AG09309 (cell line): ENCODE measurements around the gene SYNDIG1.

Experiments
- DNase-seq: peaks from one replicate; pipeline ENCODE4 v3.0.0-alpha.2; 2010; ENCODE audit warnings: low read depth
- H3K4me3 ChIP-seq: 2 replicates; pipeline ENCODE4 v1.5.1; 2011; ENCODE audit warnings: mild to moderate bottlenecking, low read depth, low read length, moderate library complexity; ENCODE audit not compliant: control insufficient read depth
- TF ChIP-seq, protein P1 (sequence below): IDR thresholded peaks from 2 replicates; pipeline ENCODE4 v1.5.1; 2011; ENCODE audit warnings: mild to moderate bottlenecking, low read depth, low read length, inconsistent platforms; ENCODE audit not compliant: insufficient read depth, control insufficient read depth; ENCODE audit errors: missing control alignments

Gene SYNDIG1

DNA sequence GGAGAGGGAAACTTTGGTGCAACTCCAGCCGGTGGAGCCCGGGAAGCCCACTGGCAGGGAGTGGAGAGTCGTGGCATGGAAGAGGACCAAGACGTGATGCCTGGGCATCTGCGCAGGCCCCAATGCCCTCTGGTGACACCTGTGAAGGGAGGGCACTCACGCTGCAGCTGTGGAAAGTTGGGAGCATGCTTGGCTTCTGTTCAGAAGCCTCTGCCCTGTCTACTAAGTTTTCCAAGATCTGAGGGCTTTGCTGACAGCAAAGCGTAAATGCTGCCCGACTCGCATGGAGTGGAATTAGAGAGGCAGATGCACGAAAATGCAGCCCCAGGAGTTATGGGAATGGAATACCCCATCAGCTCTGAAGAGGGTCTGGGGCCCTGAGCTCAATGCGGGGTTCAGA, 75.7 kb downstream of the SYNDIG1 start:
- TF ChIP-seq, protein P1, sequence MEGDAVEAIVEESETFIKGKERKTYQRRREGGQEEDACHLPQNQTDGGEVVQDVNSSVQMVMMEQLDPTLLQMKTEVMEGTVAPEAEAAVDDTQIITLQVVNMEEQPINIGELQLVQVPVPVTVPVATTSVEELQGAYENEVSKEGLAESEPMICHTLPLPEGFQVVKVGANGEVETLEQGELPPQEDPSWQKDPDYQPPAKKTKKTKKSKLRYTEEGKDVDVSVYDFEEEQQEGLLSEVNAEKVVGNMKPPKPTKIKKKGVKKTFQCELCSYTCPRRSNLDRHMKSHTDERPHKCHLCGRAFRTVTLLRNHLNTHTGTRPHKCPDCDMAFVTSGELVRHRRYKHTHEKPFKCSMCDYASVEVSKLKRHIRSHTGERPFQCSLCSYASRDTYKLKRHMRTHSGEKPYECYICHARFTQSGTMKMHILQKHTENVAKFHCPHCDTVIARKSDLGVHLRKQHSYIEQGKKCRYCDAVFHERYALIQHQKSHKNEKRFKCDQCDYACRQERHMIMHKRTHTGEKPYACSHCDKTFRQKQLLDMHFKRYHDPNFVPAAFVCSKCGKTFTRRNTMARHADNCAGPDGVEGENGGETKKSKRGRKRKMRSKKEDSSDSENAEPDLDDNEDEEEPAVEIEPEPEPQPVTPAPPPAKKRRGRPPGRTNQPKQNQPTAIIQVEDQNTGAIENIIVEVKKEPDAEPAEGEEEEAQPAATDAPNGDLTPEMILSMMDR, result no peak
- H3K4me3 ChIP-seq, result no peak overlapping the region
- no peak for DNase-seq

DNA sequence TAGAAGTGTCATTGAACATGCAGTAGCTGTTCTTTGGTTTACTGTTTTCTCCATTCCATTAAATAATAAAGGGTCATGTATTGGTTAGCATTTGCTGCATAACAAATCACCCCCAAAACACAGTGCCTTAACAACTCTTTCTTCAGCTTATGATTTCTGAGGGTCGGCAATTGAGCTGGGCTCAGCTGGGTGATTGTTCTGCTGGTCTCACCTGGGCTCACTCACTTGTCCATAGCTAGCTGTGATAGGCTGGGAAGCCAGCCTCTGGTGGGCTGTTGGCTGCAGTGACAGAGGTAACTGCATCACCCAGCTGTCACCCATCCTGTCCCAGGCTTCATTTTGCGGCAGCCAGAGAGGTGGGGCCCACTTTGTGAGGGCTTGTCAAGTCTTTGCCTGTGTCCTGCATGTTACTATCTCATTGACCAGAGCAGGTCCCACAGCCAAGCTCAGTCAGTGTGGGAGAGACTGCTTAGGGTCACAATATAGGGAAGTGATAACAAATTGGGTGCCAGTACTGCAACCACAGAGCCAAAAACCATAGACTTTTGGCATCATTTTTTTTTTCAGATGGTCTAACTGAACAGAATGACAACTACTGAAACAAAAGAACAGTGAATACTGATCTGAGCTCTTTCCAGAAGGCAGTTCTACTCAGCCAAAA, 76.9 kb downstream of the SYNDIG1 start:
- H3K4me3 ChIP-seq, result no peak overlapping the region
- no peak for DNase-seq
- TF ChIP-seq, protein P1, result no peak

DNA sequence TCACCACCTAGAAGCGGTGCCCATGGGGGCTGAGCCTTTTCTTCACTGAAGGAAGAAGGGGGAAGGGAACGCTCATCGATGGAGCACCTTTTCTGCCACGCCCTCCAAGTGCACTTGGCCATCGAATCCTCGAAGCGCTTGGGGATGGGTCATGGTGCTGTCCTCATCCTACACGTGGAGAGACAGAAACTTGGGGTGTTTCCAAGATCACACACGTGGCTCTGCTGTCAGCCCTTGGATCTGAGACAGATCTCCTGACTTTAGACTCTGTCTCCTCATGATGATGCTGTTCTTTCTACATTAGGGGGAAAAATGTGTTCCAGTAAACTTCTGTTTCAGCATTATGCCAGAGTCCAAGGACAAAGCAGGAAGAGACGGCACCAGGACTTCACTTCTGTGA, 78.5 kb downstream of the SYNDIG1 start:
- DNase-seq, result no peak
- TF ChIP-seq, protein P1, result no peak
- H3K4me3 ChIP-seq, result no peak overlapping the region

DNA sequence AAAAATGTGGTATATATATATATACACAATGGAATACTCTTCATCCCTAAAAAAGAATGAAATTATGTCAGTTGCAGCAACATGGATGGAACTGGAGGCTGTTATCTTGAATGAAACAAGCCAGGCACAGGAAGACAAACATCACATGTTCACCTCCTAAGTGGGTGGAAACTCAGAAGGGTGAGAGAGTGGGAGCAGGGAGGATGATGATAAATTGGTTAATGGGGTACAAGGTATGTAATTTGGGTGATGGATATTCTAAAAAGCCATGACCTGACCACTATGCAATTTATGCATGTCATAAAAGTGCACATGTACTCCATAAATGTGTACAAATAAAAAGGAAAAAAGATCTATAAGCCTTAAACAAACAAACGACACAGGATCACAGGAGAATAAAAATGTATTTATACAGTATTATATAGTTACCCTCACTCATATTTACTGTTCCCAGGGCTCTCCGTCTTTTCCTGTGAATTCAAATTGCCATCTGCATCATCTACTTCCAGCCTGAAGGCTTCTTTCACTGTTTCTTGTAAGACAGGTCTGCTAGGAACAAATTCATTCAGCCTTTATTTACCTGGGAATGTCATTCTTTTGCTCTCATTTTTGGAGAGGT, 89.8 kb downstream of the SYNDIG1 start:
- TF ChIP-seq, protein P1, result no peak
- DNase-seq, result no peak
- H3K4me3 ChIP-seq, result no peak overlapping the region

DNA sequence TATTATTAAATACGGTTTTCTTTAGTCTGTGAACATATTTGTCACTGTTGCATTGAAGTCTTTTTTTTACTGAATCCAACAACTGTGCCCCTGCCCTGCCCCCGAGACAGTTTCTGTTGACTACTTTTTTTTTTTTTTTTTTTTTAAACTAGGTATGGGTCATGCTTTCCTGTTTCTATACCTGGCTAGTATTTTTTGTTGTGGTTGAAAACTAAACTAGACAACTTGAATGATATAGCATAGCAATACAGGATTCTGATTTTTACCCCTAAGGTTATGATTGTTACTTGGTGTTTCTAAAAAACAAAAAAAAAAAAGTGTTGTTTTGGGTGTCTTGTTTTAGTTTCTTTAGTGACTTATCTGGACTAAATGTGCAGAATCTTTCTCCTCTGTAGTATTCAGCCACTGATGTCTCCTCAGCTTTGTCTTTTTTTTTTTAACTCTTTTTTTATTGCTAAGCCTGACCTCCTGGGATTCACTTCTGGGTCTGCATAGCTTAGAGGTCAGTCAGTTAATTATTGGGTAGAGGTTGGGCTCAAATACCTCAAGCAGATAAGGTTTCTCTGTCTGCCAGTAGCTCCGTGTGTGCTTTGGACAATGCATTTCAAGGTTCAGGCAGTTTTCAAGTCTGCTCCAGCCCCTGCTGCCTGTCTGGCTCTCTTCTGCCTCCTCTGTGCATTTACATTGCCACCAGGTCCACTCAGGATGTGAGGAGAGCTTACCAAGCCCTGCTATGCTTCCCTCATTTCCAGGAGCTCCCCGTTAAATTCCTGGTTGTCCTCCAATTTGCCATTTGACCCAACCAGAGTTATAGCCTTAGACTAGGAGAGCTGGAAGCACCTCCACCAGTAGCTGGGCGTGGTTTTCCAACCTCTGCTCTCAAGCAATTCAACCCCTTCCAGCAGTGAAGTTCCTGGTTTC, 91.4 kb downstream of the SYNDIG1 start:
- no peak for DNase-seq
- no peak overlapping the region for H3K4me3 ChIP-seq

DNA sequence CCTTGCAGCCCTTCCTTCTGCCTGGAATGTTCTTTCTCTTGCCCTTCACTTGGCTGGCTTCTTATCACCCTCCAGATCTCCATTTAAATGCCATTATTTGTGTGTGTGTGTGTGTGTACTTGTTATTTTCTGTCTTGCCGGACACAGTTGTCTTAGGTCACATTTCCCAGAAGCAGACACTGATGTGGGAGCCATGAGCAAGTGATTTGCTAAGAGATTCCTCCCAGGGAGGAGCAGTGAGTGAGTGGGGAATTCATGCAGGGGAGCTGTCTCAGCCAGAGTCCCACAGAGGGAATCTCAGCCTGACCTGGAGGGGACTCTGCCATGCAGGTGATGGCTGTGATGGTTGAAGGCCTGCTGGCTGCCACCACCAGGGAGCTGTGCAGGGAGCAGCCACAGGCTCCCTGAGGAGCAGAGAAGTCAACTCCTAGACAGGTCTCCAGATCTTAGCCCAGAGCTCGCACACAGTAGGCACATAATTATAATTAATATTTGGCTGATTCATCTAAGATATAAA, 96.5 kb downstream of the SYNDIG1 start:
- H3K4me3 ChIP-seq, result no peak overlapping the region
- no peak for DNase-seq
- TF ChIP-seq, protein P1, result no peak

More for the DNA sequence above, 91.4 kb downstream of the SYNDIG1 start:
- TF ChIP-seq, protein P1, result no peak
